GM12878 (cell line): ENCODE results near the gene AGPAT4. TPM values are rescaled to one million over a fixed set of nuclear protein-coding genes. Genes with fewer than 3 reads are reported as not detected.

Experiments
- ATAC-seq: fragments of 200-7000 bp; cut with Tn5 transposase; 3 replicates; pipeline ENCODE4 v1.9.1; 2020; ENCODE audit warnings: mild to moderate bottlenecking, moderate library complexity
- BruUV-seq: library from RNA; stranded (reverse); fragments of 400-500 nt; replicated peaks from 2 replicates; lab custom pipeline; 2021; lab: Mats Ljungman, UMichigan
- CTCF ChIA-PET: fragments of 300-600 bp; sonication (Branson Sonifier 250); formaldehyde crosslinking; extraction: SDS; loops from one replicate; lab custom pipeline; 2021; ENCODE audit warnings: inconsistent platforms; lab: Yijun Ruan, JAX
- POLR2A ChIA-PET: fragments of 350-600 bp; formaldehyde crosslinking; extraction: SDS; loops from one replicate; lab custom pipeline; 2021; ENCODE audit warnings: inconsistent platforms; lab: Charles Lee
- RAD21 ChIA-PET: fragments of 300-600 bp; sonication (Branson Sonifier 250); formaldehyde crosslinking; loops from one replicate; lab custom pipeline; 2023; ENCODE audit warnings: antibody characterized with exemption; ENCODE audit not compliant: unreplicated experiment; lab: Charles Lee
- SMC1A ChIA-PET: fragments of 300-600 bp; sonication (Branson Sonifier 250); formaldehyde crosslinking; loops from one replicate; lab custom pipeline; 2023; ENCODE audit not compliant: unreplicated experiment, uncharacterized antibody; lab: Charles Lee
- DNase-seq: peaks from one replicate; pipeline ENCODE4 v3.0.0-alpha.2; 2011; ENCODE audit warnings: low read depth, low spot score
- FAIRE-seq: peaks from 3 replicates; lab custom pipeline; 2011; peaks lifted over from hg19 to GRCh38; lab: Jason Lieb, UNC
- H2AFZ ChIP-seq: 2 replicates; pipeline ENCODE4 v1.6.0; 2011; ENCODE audit warnings: low read depth, low read length, control low read depth; ENCODE audit not compliant: control insufficient read depth
- H3K27ac ChIP-seq: 2 replicates; pipeline ENCODE4 v1.5.1; 2011; ENCODE audit warnings: control low read depth; ENCODE audit not compliant: control insufficient read depth, insufficient read depth
- H3K27me3 ChIP-seq, 2 experiments: replicated peaks in 1 of 2; 2 replicates each; pipeline versions ENCODE4 v1.6.0 to v1.6.1; 2011; ENCODE audit warnings: low read length in 1 of 2; ENCODE audit not compliant: control insufficient read depth in 2 of 2, insufficient read depth in 2 of 2
- H3K36me3 ChIP-seq, 2 experiments: 2 replicates each; pipeline ENCODE4 v1.5.1; 2011; ENCODE audit warnings: low read length in 1 of 2; ENCODE audit not compliant: control insufficient read depth in 2 of 2, insufficient read depth in 2 of 2
- H3K4me1 ChIP-seq: 2 replicates; pipeline ENCODE4 v1.6.1; 2011; ENCODE audit warnings: mild to moderate bottlenecking, low read length, moderate library complexity, mixed read lengths; ENCODE audit not compliant: control insufficient read depth, insufficient read depth
- H3K4me2 ChIP-seq: 2 replicates; pipeline ENCODE4 v1.6.0; 2011; ENCODE audit warnings: control low read depth; ENCODE audit not compliant: control insufficient read depth, insufficient read depth
- H3K4me3 ChIP-seq: fragments of 200-600 bp; sonication (generic); 2 replicates; pipeline ENCODE4 v1.5.1; 2016
- H3K79me2 ChIP-seq: 2 replicates; pipeline ENCODE4 v1.6.0; 2011; ENCODE audit warnings: low read length; ENCODE audit not compliant: control insufficient read depth, insufficient read depth
- H3K9ac ChIP-seq: 2 replicates; pipeline ENCODE4 v1.8.0; 2011; ENCODE audit warnings: low read length, control low read depth, mixed read lengths; ENCODE audit not compliant: control insufficient read depth, insufficient read depth
- H3K9me3 ChIP-seq: replicated peaks from 3 replicates; pipeline ENCODE4 v1.5.1; 2011; ENCODE audit warnings: mild to moderate bottlenecking, low read length; ENCODE audit not compliant: control insufficient read depth, insufficient read depth
- H4K20me1 ChIP-seq: 2 replicates; pipeline ENCODE4 v1.6.0; 2011; ENCODE audit not compliant: control insufficient read depth, insufficient read depth
- ATF7 ChIP-seq: fragments of 450-650 bp; IDR thresholded peaks from 2 replicates; pipeline ENCODE4 v1.6.1; 2016; ENCODE audit warnings: low read depth, mild to moderate bottlenecking
- CHD1 ChIP-seq: IDR thresholded peaks from 2 replicates; pipeline ENCODE4 v1.6.1; 2012; ENCODE audit warnings: low read depth, low read length, improper control_type of control experiment
- FOXK2 ChIP-seq: fragments of 450-650 bp; IDR thresholded peaks from 2 replicates; pipeline ENCODE4 v1.6.1; 2017; ENCODE audit warnings: mild to moderate bottlenecking, moderate library complexity
- NFYA ChIP-seq: IDR thresholded peaks from 2 replicates; pipeline ENCODE4 v1.6.1; 2011; ENCODE audit warnings: low read depth, mild to moderate bottlenecking, low read length, improper control_type of control experiment, borderline replicate concordance
- REST ChIP-seq: IDR thresholded peaks from 2 replicates; pipeline ENCODE4 v1.6.1; 2012; ENCODE audit warnings: mild to moderate bottlenecking, low read depth, low read length
- TCF7 ChIP-seq: IDR thresholded peaks from 2 replicates; pipeline ENCODE4 v1.6.1; 2014; ENCODE audit warnings: antibody characterized with exemption, borderline replicate concordance
- USF2 ChIP-seq: IDR thresholded peaks from 2 replicates; pipeline ENCODE4 v1.6.1; 2011; ENCODE audit warnings: low read depth, low read length, improper control_type of control experiment, borderline replicate concordance
- WRNIP1 ChIP-seq: IDR thresholded peaks from 2 replicates; pipeline ENCODE4 v1.6.1; 2011; ENCODE audit warnings: low read depth, low read length, improper control_type of control experiment, borderline replicate concordance
- YY1 ChIP-seq: IDR thresholded peaks from 2 replicates; pipeline ENCODE4 v1.6.1; 2011; ENCODE audit warnings: low read depth, mild to moderate bottlenecking, low read length
- ZBTB11 ChIP-seq: fragments of 450-650 bp; formaldehyde crosslinking; IDR thresholded peaks from 2 replicates; pipeline ENCODE4 v1.5.0; 2022; ENCODE audit warnings: mild to moderate bottlenecking, missing genetic modification characterization
- ZNF592 ChIP-seq: fragments of 450-650 bp; IDR thresholded peaks from 2 replicates; pipeline ENCODE4 v1.6.1; 2017; ENCODE audit warnings: mild to moderate bottlenecking, moderate library complexity
- WGBS: methylation state at CpG from one replicate; pipeline ENCODE4 v1.1.6; 2016; ENCODE audit warnings: low lambda C conversion rate; ENCODE audit not compliant: insufficient replicate concordance, insufficient coverage; ENCODE audit errors: missing lambda C conversion rate; 5-methylcytosine and 5-hydroxymethylcytosine counted together
- in situ Hi-C: fragments of 300-500 bp; cut with MboI; formaldehyde crosslinking; loops from 9 replicates; pipeline ENCODE4 v1.14.3; 2018; ENCODE audit warnings: mixed read lengths
- intact Hi-C: fragments of 100-400 bp; cut with micrococcal nuclease; formaldehyde crosslinking; loops from one replicate; pipeline ENCODE4 v1.14.2; 2022; ENCODE audit not compliant: unreplicated experiment
- polyA plus RNA-seq, 11 experiments: library from polyadenylated mRNA; depleted of rRNA in 4 of 11; unstranded in 6 of 11; stranded (reverse) in 5 of 11; fragments of >200 nt; fragmentation: Nextera tagmentation in 4 of 11; fragmentation: Illumina TruSeq in 1 of 11; extraction: Ambion mirVana in 4 of 11; extraction: Trizol in 1 of 11; gene quantifications; 1 replicate in 1 of 11; 2 replicates in 10 of 11; pipeline versions ENCODE4 v1.2.1 to v1.2.3, GENCODE V29; 2011 to 2016; ENCODE audit warnings: inconsistent platforms in 2 of 11, missing spikeins in 2 of 11, low read depth in 1 of 11
- total RNA-seq, 4 experiments: library from RNA; depleted of rRNA in 3 of 4; stranded (reverse); fragments of >200 nt in 3 of 4; fragmentation: Illumina TruSeq in 1 of 4; extraction: Trizol in 1 of 4; gene quantifications; 2 replicates each; pipeline versions ENCODE4 v1.2.1 to v1.2.3, GENCODE V29; 2013 to 2021

AGPAT4 gene
- total and polyA plus RNA-seq, 10 of the 15 experiments (the other 5 are each of a cell fraction or from before 2014, with no cell fraction given) = 0.34 to 2.2 (median 1.3) TPM

- TF ChIP-seq ZNF592 = no peak
- TF ChIP-seq CHD1 = no peak
- no peak for TF ChIP-seq REST
These were observed 104.2 kb downstream of the AGPAT4 start (continued) for GRCh38 chr6:161169696-161170095.

GRCh38 chr6:161169035-161169434, 104.8 kb downstream of the AGPAT4 start:
- in situ Hi-C loops (no loop called here), intact Hi-C loops (no loop called here)
- Histone ChIP-seq H2AFZ (no peak overlapping the region), H3K4me3 (no peak overlapping the region), H3K36me3 (no peaks in the 10 kb centered on the region), H4K20me1 (no peaks in the 10 kb centered on the region), H3K4me2 (no peak overlapping the region), H3K27me3 (no peaks in the 10 kb centered on the region; a peak in 1 of 4 replicates), H3K79me2 (no peaks in the 10 kb centered on the region), H3K27ac (no peak overlapping the region), H3K9ac (no peak overlapping the region), H3K4me1 (peaks cover 12% of the 10 kb centered on the region), H3K9me3 (no peaks in the 10 kb centered on the region)
- RAD21 ChIA-PET = no interaction called here
- WGBS = 79% methylated on average over 2 of the region's 2 CpGs
- DNase-seq (no peak), ATAC-seq (no peak), FAIRE-seq (no peak)
- SMC1A ChIA-PET = interaction anchor here (0.6 to 1.1 kb wide), 2 partner anchors 38 to 41 kb away, joined by 3 read pairs; no protein-coding TSS in a partner anchor
- no TSS peak for BruUV-seq
- POLR2A ChIA-PET = no interaction called here
- CTCF ChIA-PET = no interaction called here
- TF ChIP-seq ZBTB11 (no peak), ATF7 (no peak), USF2 (no peak), WRNIP1 (no peak), YY1 (no peak), NFYA (no peak), TCF7 (no peak), FOXK2 (no peak)
